B cell (primary cell): ENCODE data around the gene BCKDHA. TPM values are rescaled to one million over a fixed set of nuclear protein-coding genes. Genes with fewer than 3 reads are reported as not detected.

Experiments used
- ATAC-seq: fragments of 200-7000 bp; cut with Tn5 transposase; one replicate; pipeline ENCODE4 v1.10.0; 2021; ENCODE audit warnings: low read depth, mild to moderate bottlenecking, moderate number of reproducible peaks, moderate library complexity
- CTCF ChIA-PET: fragments of 350-600 bp; sonication (Branson Sonifier 250); formaldehyde crosslinking; loops from one replicate; lab custom pipeline; 2021; ENCODE audit warnings: antibody characterized with exemption, inconsistent platforms; lab: Charles Lee
- POLR2A ChIA-PET: fragments of 350-600 bp; sonication (Branson Sonifier 250); formaldehyde crosslinking; loops from one replicate; lab custom pipeline; 2021; ENCODE audit warnings: antibody characterized with exemption; lab: Charles Lee
- DNase-seq: peaks from one replicate; pipeline ENCODE4 v3.0.0; 2013
- H2AFZ ChIP-seq: 2 replicates; pipeline ENCODE4 v1.6.1; 2012; ENCODE audit warnings: mild to moderate bottlenecking, low read depth, low read length; ENCODE audit not compliant: insufficient read depth, poor library complexity, severe bottlenecking
- H3K27ac ChIP-seq, 2 donors: 1 replicate in 1 of 2; 2 replicates in 1 of 2; pipeline ENCODE4 v1.5.1; 2012 to 2013; ENCODE audit warnings: low read length in 2 of 2, mild to moderate bottlenecking in 2 of 2, moderate library complexity in 1 of 2
- H3K27me3 ChIP-seq, 4 experiments: fragments of 200-600 bp in 1 of 4; sonication (generic) in 1 of 4; replicated peaks in 1 of 4; 1 replicate in 2 of 4; 2 replicates in 2 of 4; pipeline versions ENCODE4 v1.6.1 to v1.7.0; 2013 to 2016; ENCODE audit warnings: low read length in 3 of 4, mild to moderate bottlenecking in 2 of 4, mixed read lengths in 1 of 4, moderate library complexity in 1 of 4; ENCODE audit not compliant: insufficient read depth in 4 of 4, control insufficient read depth in 3 of 4; ENCODE audit errors: control extremely low read depth in 1 of 4
- H3K36me3 ChIP-seq, 2 experiments: replicated peaks in 1 of 2; 1 replicate in 1 of 2; 2 replicates in 1 of 2; pipeline versions ENCODE4 v1.6.1 to v1.7.1; 2013; ENCODE audit warnings: low read length in 1 of 2; ENCODE audit not compliant: insufficient read depth in 2 of 2, control insufficient read depth in 1 of 2; ENCODE audit errors: control extremely low read depth in 1 of 2, extremely low read depth in 1 of 2
- H3K4me1 ChIP-seq, 2 donors: fragments of 200-600 bp in 1 of 2; sonication (generic) in 1 of 2; 1 replicate in 1 of 2; 2 replicates in 1 of 2; pipeline versions ENCODE4 v1.5.1 to v1.6.1; 2013 to 2017; ENCODE audit warnings: low read length in 2 of 2; ENCODE audit not compliant: control insufficient read depth in 2 of 2, insufficient read depth in 2 of 2
- H3K4me2 ChIP-seq: replicated peaks from 2 replicates; pipeline ENCODE3; 2012; ENCODE audit warnings: mild to moderate bottlenecking, low read depth, low read length; ENCODE audit not compliant: poor library complexity, severe bottlenecking
- H3K4me3 ChIP-seq, 5 experiments: fragments of 200-600 bp in 1 of 5; sonication (generic) in 1 of 5; 1 replicate in 3 of 5; 2 replicates in 2 of 5; pipeline versions ENCODE4 v1.5.1 to v1.7.0; 2011 to 2016; ENCODE audit warnings: low read length in 4 of 5, mild to moderate bottlenecking in 4 of 5, low read depth in 2 of 5, control low read depth in 1 of 5, moderate library complexity in 1 of 5; ENCODE audit not compliant: insufficient read depth in 1 of 5; ENCODE audit errors: control extremely low read depth in 1 of 5, extremely low read depth in 1 of 5
- H3K79me2 ChIP-seq: fragments of 200-600 bp; sonication (generic); one replicate; pipeline ENCODE4 v1.6.0; 2016; ENCODE audit warnings: low read length; ENCODE audit not compliant: control insufficient read depth, insufficient read depth
- H3K9ac ChIP-seq: fragments of 200-600 bp; sonication (generic); 2 replicates; pipeline ENCODE4 v1.6.1; 2017; ENCODE audit warnings: mild to moderate bottlenecking, low read length, moderate library complexity
- H3K9me3 ChIP-seq, 3 donors: one replicate each; pipeline versions ENCODE4 v1.6.1 to v1.7.1; 2013; ENCODE audit warnings: low read length in 2 of 3; ENCODE audit not compliant: control insufficient read depth in 2 of 3, insufficient read depth in 1 of 3; ENCODE audit errors: control extremely low read depth in 1 of 3
- H4K20me1 ChIP-seq: 2 replicates; pipeline ENCODE4 v1.6.0; 2012; ENCODE audit warnings: mild to moderate bottlenecking, low read length; ENCODE audit not compliant: insufficient read depth, control insufficient read depth, poor library complexity, severe bottlenecking
- H3K27ac Mint-ChIP-seq: one replicate; pipeline ENCODE4 v1.8.0; 2021; ENCODE audit warnings: mixed read lengths
- H3K27me3 Mint-ChIP-seq: one replicate; pipeline ENCODE4 v1.8.0; 2021; ENCODE audit warnings: mixed read lengths
- H3K4me1 Mint-ChIP-seq: one replicate; pipeline ENCODE4 v1.8.0; 2021; ENCODE audit warnings: mixed read lengths
- H3K4me3 Mint-ChIP-seq: one replicate; pipeline ENCODE4 v1.8.0; 2021; ENCODE audit warnings: mixed read lengths
- H3K9me3 Mint-ChIP-seq: one replicate; pipeline ENCODE4 v1.8.0; 2022; ENCODE audit warnings: mixed read lengths; ENCODE audit not compliant: insufficient read depth
- EZH2 ChIP-seq: IDR thresholded peaks from 2 replicates; pipeline ENCODE4 v1.6.1; 2012; ENCODE audit warnings: borderline replicate concordance, low read depth, mild to moderate bottlenecking, moderate library complexity, low read length; ENCODE audit not compliant: insufficient read depth, poor library complexity, severe bottlenecking
- WGBS: methylation state at CpG from one replicate; pipeline ENCODE4 v1.1.5; 2013; ENCODE audit warnings: missing lambda C conversion rate; ENCODE audit not compliant: insufficient coverage; 5-methylcytosine and 5-hydroxymethylcytosine counted together
- intact Hi-C: fragments of 100-400 bp; cut with micrococcal nuclease; formaldehyde crosslinking; loops from one replicate; pipeline ENCODE4 v1.10.0; 2022
- polyA plus RNA-seq: library from polyadenylated mRNA; depleted of rRNA; stranded (reverse); fragments of >200 nt; gene quantifications from 2 replicates; pipeline ENCODE4 v1.2.3, GENCODE V29; 2012
- total RNA-seq, 2 donors: library from RNA; stranded (reverse); fragments of 120-200 nt in 1 of 2; gene quantifications; 1 replicate in 1 of 2; 2 replicates in 1 of 2; pipeline versions ENCODE4 v1.2.3 to v1.2.4, GENCODE V29; 2013 to 2022
- TF ChIP-seq, protein P1 (sequence below): fragments of 200-600 bp; IDR thresholded peaks from one replicate; pipeline ENCODE4 v1.8.0; 2022; ENCODE audit warnings: antibody characterized with exemption, mild to moderate bottlenecking

The BCKDHA gene
- total and polyA plus RNA-seq, 2 donors (not counting 1 experiment from before 2014, with no cell fraction given): 20.6 to 39.7 TPM

DNA sequence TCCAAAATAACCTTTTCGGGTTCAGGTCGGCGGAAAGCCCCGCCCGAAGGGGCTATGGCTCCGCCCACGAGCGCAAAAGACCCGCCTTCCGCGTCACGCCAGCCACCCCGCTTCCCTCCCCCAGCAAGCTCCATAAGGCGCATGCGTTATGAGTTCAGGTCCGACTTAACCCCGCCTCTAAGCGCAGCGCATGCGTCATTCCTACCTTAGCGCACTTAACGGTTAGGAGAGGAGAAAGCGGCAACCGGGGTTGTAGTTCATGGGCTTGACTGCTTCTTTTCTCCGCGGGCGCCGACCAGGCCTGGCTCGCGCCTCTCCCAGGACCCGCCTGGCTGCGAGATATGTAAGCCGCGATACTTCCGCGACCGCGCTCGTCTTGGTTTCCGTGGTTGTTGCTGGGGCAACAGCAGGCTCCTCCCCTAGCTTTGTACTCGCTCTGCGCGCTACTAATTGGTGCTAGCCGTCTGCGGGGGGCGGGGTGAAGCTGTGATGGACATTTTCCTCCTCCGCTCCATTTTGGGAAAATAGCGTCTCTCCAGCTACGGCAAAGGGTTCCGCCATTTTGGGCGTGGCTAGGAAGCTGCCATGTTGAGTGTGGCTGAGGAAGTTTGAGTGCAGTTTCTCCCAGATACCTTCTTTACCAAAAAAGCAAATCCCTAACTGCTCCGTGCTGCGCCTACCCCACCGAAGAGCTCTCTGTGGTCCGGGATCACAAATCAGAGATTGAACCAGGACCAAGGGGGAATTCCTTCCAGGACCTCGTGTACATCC lies 33.7 kb upstream of the BCKDHA start, which contains the start of gene B9D2:
Gene B9D2 (minus strand): TSS at position 397 of the 771 bp plus-strand sequence. CDS start 630 bp downstream, outside the sequence.
- Histone ChIP-seq H3K9me3 (no peaks in the 10 kb centered on the region), H3K9ac (peak within 1 kb of the TSS; percentile 94), H4K20me1 (no peaks in the 10 kb centered on the region), H3K36me3 (peaks cover 0 to 3% of the 10 kb centered on the region in 2 experiments), H3K4me1 (peaks cover 12 to 24% of the 10 kb centered on the region in 2 donors), H3K79me2 (peaks cover 47% of the 10 kb centered on the region), H3K4me3 (peak within 1 kb of the TSS; percentile 75 to 97 (median 86)), H3K27me3 (no peaks in the 10 kb centered on the region), H2AFZ (peak within 1 kb of the TSS; percentile 82), H3K27ac (peak within 1 kb of the TSS; percentile 99 to 100), H3K4me2 (peak within 1 kb of the TSS; percentile 85)
- Mint-ChIP-seq H3K4me3 (peak within 1 kb of the TSS; percentile 95), H3K4me1 (peaks cover 27% of the 10 kb centered on the region), H3K27ac (peak within 1 kb of the TSS; percentile 100), H3K9me3 (no peaks in the 10 kb centered on the region), H3K27me3 (no peaks in the 10 kb centered on the region)
- ATAC-seq (peak; percentile 92), DNase-seq (peak; percentile 99)
- TF ChIP-seq EZH2: no peak
- TF ChIP-seq, protein P1, sequence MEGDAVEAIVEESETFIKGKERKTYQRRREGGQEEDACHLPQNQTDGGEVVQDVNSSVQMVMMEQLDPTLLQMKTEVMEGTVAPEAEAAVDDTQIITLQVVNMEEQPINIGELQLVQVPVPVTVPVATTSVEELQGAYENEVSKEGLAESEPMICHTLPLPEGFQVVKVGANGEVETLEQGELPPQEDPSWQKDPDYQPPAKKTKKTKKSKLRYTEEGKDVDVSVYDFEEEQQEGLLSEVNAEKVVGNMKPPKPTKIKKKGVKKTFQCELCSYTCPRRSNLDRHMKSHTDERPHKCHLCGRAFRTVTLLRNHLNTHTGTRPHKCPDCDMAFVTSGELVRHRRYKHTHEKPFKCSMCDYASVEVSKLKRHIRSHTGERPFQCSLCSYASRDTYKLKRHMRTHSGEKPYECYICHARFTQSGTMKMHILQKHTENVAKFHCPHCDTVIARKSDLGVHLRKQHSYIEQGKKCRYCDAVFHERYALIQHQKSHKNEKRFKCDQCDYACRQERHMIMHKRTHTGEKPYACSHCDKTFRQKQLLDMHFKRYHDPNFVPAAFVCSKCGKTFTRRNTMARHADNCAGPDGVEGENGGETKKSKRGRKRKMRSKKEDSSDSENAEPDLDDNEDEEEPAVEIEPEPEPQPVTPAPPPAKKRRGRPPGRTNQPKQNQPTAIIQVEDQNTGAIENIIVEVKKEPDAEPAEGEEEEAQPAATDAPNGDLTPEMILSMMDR: no peak
- intact Hi-C loops: loop anchor here (1.0 to 2.0 kb wide), 3 partner anchors 10 to 213 kb away; partner anchors contain the start of genes BCKDHA, CEACAM21 and EXOSC5
- ChIA-PET CTCF (interaction anchor here (0.6 to 4.7 kb wide), 13 partner anchors 11 to 208 kb away, joined by 3 to 64 read pairs (median 6); partner anchors contain the start of genes DMAC2, HNRNPUL1 and TGFB1), POLR2A (interaction anchor here (0.6 to 2.6 kb wide), 14 partner anchors 9 to 934 kb away, joined by 3 to 32 read pairs (median 4); partner anchors contain the start of genes CCDC97, DMAC2, EGLN2 and HNRNPUL1)
- under 1% methylated on average over 51 of the region's 56 CpGs for WGBS
